ENCODE results near the gene CFL1. TPM values are rescaled to one million over a fixed set of nuclear protein-coding genes. Genes with fewer than 3 reads are reported as not detected.

Gene CFL1
- total and polyA plus RNA-seq, 2 donors from 2014 or later = 705 to 846 TPM

GRCh38 chr11:65822776-65823528 is 35.0 kb downstream of the CFL1 start:
- no peak overlapping the region for H3K27ac ChIP-seq (ENCODE audit: low read depth in 2 of 2, low read length in 2 of 2)
- peaks cover 0 to 8% (median 8%) of the 10 kb centered on the region in 3 donors for H3K4me1 ChIP-seq (ENCODE audit: control insufficient read depth in 2 of 3, insufficient read depth in 2 of 3, low read depth in 1 of 3, low read length in 3 of 3)
- no peaks in the 10 kb centered on the region for H3K36me3 ChIP-seq (ENCODE audit: control insufficient read depth in 2 of 3, insufficient read depth in 3 of 3, low read length in 3 of 3)
- DNase-seq (no peak), FAIRE-seq (no peak)
- intact Hi-C loops (cut with DNase I) = no loop called here
- H3K9ac ChIP-seq (ENCODE audit: low read length in 3 of 3) = no peak overlapping the region
- TF ChIP-seq CTCF (IDR thresholded peaks at IDR 0.05; ENCODE audit: borderline replicate concordance, extremely low read depth, insufficient read depth) = no peak
- H3K4me3 ChIP-seq (ENCODE audit: low read length in 3 of 3) = no peak overlapping the region
- no peaks in the 10 kb centered on the region for H3K9me3 ChIP-seq (ENCODE audit: control insufficient read depth in 2 of 3, insufficient read depth in 1 of 3, low read length in 3 of 3)
- H3K27me3 ChIP-seq (ENCODE audit: control insufficient read depth, insufficient read depth, low read length) = no peaks in the 10 kb centered on the region

- FAIRE-seq (no peak), DNase-seq (peak in 3 of 5 donors; percentile 42 to 64 (median 44))
- no peaks in the 10 kb centered on the region for H3K27me3 ChIP-seq (ENCODE audit: control insufficient read depth, insufficient read depth, low read length)
- no peaks in the 10 kb centered on the region for H3K36me3 ChIP-seq (ENCODE audit: control insufficient read depth in 2 of 3, insufficient read depth in 3 of 3, low read length in 3 of 3)
- peaks cover 0 to 14% (median 13%) of the 10 kb centered on the region in 3 donors for H3K4me1 ChIP-seq (ENCODE audit: control insufficient read depth in 2 of 3, insufficient read depth in 2 of 3, low read depth in 1 of 3, low read length in 3 of 3)
- H3K9ac ChIP-seq (ENCODE audit: low read length in 3 of 3) = no peak overlapping the region
- no peaks in the 10 kb centered on the region for H3K9me3 ChIP-seq (ENCODE audit: control insufficient read depth in 2 of 3, insufficient read depth in 1 of 3, low read length in 3 of 3)
- H3K4me3 ChIP-seq (ENCODE audit: low read length in 3 of 3) = peak overlapping the region in 1 of 3 donors; percentile 27
- H3K27ac ChIP-seq (ENCODE audit: low read depth in 2 of 2, low read length in 2 of 2) = peak overlapping the region; percentile 60 to 81
- intact Hi-C loops (cut with DNase I) = no loop called here
- TF ChIP-seq CTCF (IDR thresholded peaks at IDR 0.05; ENCODE audit: borderline replicate concordance, extremely low read depth, insufficient read depth) = no peak
Measured at GRCh38 chr11:65821107-65821506, 36.9 kb downstream of the CFL1 start.

- no peak for FAIRE-seq
- Histone ChIP-seq H3K4me1 (ENCODE audit: control insufficient read depth in 2 of 3, insufficient read depth in 2 of 3, low read depth in 1 of 3, low read length in 3 of 3) (peaks cover 0 to 14% (median 13%) of the 10 kb centered on the region in 3 donors), H3K36me3 (ENCODE audit: control insufficient read depth in 2 of 3, insufficient read depth in 3 of 3, low read length in 3 of 3) (peaks cover 0 to 3% (median 0%) of the 10 kb centered on the region in 3 donors), H3K27ac (ENCODE audit: low read depth in 2 of 2, low read length in 2 of 2) (peak overlapping the region; percentile 83 to 93), H3K27me3 (ENCODE audit: control insufficient read depth, insufficient read depth, low read length) (no peaks in the 10 kb centered on the region), H3K4me3 (ENCODE audit: low read length in 3 of 3) (peak overlapping the region; percentile 75 to 76 (median 76)), H3K9me3 (ENCODE audit: control insufficient read depth in 2 of 3, insufficient read depth in 1 of 3, low read length in 3 of 3) (no peaks in the 10 kb centered on the region), H3K9ac (ENCODE audit: low read length in 3 of 3) (peak overlapping the region; percentile 47 to 75 (median 69))
- TF ChIP-seq CTCF (IDR thresholded peaks at IDR 0.05; ENCODE audit: borderline replicate concordance, extremely low read depth, insufficient read depth) = peak; percentile 100
- intact Hi-C loops (cut with DNase I) = loop anchor here (10.0 kb wide), 1 partner anchor 103 kb away; the partner anchor contains the start of gene KAT5
- DNase-seq = peak; percentile 92 to 97 (median 95)
Measured at GRCh38 chr11:65817835-65818680, 39.9 kb downstream of the CFL1 start.

All from kidney (tissue), 14 donors.